Measurements from ENCODE around the gene TAF7L.

TAF7L gene

GRCh38 chrX:101290957-101291603 lies at the start of gene TAF7L:
Gene TAF7L (minus strand): TSS chrX:101291334. CDS start chrX:101287543, 3,791 bp downstream.
- no peak for TF ChIP-seq CTCF (IDR thresholded peaks at IDR 0.05)

GRCh38 chrX:101337776-101338271 lies 46.7 kb upstream of the TAF7L start:
- no peak for TF ChIP-seq CTCF (IDR thresholded peaks at IDR 0.05)

- TF ChIP-seq CTCF (IDR thresholded peaks at IDR 0.05): no peak
These were observed 12.7 kb upstream of the TAF7L start for GRCh38 chrX:101303790-101304189.

- TF ChIP-seq CTCF (IDR thresholded peaks at IDR 0.05): peak; percentile 51
These were observed 3.7 kb downstream of the TAF7L start for GRCh38 chrX:101287402-101287801.

GRCh38 chrX:101276238-101276637 lies 14.9 kb downstream of the TAF7L start:
- no peak for TF ChIP-seq CTCF (IDR thresholded peaks at IDR 0.05)

GRCh38 chrX:101274198-101274597 lies 16.9 kb downstream of the TAF7L start:
- TF ChIP-seq CTCF (IDR thresholded peaks at IDR 0.05): no peak

GRCh38 chrX:101265869-101266428 lies 25.2 kb downstream of the TAF7L start:
- TF ChIP-seq CTCF (IDR thresholded peaks at IDR 0.05): no peak
